ENCODE measurements around the gene DPP6. TPM values are rescaled to one million over a fixed set of nuclear protein-coding genes. Genes with fewer than 3 reads are reported as not detected.

The DPP6 gene
- total and polyA plus RNA-seq, 9 of the 15 experiments (the other 6 are each of a cell fraction or from before 2014, with no cell fraction given) = not detected

- H3K36me3 ChIP-seq (ENCODE audit: control insufficient read depth, insufficient read depth, low read length) = no peaks in the 10 kb centered on the region
- H3K9me1 ChIP-seq (ENCODE audit: control insufficient read depth, insufficient read depth, low read length) = no peaks in the 10 kb centered on the region
- H3K27ac ChIP-seq (ENCODE audit: extremely low read depth, low read depth, low read length) = no peak overlapping the region
- ChIA-PET CTCF (ENCODE audit: low intra/inter-chr PET ratio) (no interaction called here), POLR2A (interaction anchor here (0.6 to 1.0 kb wide), 2 partner anchors 16 to 22 kb away, joined by 3 to 4 read pairs; no protein-coding TSS in a partner anchor)
- in situ Hi-C loops (cut with MboI) (no loop called here), intact Hi-C loops (cut with micrococcal nuclease) (no loop called here)
- WGBS (ENCODE audit: insufficient coverage, low coverage, missing lambda C conversion rate) = 2% methylated on average over 18 of the region's 18 CpGs
- no peak for FAIRE-seq
- TF ChIP-seq CBFA2T2 (conservative IDR thresholded peaks at IDR 0.05) (0 out of 2 replicates have a peak, but pooled peaks have one; percentile 9), C11orf30 (IDR thresholded peaks at IDR 0.05; ENCODE audit: low read depth) (no peak), CBFB (CRISPR knock-in tag; IDR thresholded peaks at IDR 0.05) (no peak), SUPT5H (IDR thresholded peaks at IDR 0.05) (no peak)
- H3K9ac ChIP-seq (ENCODE audit: insufficient read depth in 1 of 2, low read depth in 2 of 2, low read length in 2 of 2) = no peak overlapping the region
- no peak overlapping the region for H3K4me3 ChIP-seq
- no peak overlapping the region for H2AFZ ChIP-seq (ENCODE audit: low read depth, low read length)
- peaks cover 64 to 67% of the 10 kb centered on the region in 2 experiments for H3K27me3 ChIP-seq (ENCODE audit: control insufficient read depth in 2 of 2, insufficient read depth in 2 of 2, low read length in 2 of 2)
- no peaks in the 10 kb centered on the region for H3K4me1 ChIP-seq (replicated peaks in 1 of 2; ENCODE audit: control insufficient read depth in 2 of 2, insufficient read depth in 2 of 2, low read length in 2 of 2)
- H3K79me2 ChIP-seq (ENCODE audit: control insufficient read depth, insufficient read depth, low read length) = no peaks in the 10 kb centered on the region
- no TSS peak for BruUV-seq (replicated peaks)
- no peak for DNase-seq (ENCODE audit: extremely low read depth in 1 of 4, low spot score in 3 of 4)
- no peak for ATAC-seq
- no peaks in the 10 kb centered on the region; the same call in 1 of the 2 replicates for H3K9me3 ChIP-seq (replicated peaks; ENCODE audit: control insufficient read depth, insufficient read depth, low read depth, low read length)
- H3K4me2 ChIP-seq (ENCODE audit: insufficient read depth, low read length) = no peak overlapping the region
- H4K20me1 ChIP-seq (replicated peaks; ENCODE audit: control insufficient read depth, insufficient read depth, low read length) = no peaks in the 10 kb centered on the region; the same call in 1 of the 2 replicates
Measured at GRCh38 chr7:154841731-154842331, 789.6 kb downstream of the DPP6 start.

- FAIRE-seq (no peak), ATAC-seq (no peak), DNase-seq (ENCODE audit: extremely low read depth in 1 of 4, low spot score in 3 of 4) (no peak)
- Histone ChIP-seq H3K9me1 (ENCODE audit: control insufficient read depth, insufficient read depth, low read length) (no peaks in the 10 kb centered on the region), H3K9ac (ENCODE audit: insufficient read depth in 1 of 2, low read depth in 2 of 2, low read length in 2 of 2) (no peak overlapping the region), H3K4me1 (replicated peaks in 1 of 2; ENCODE audit: control insufficient read depth in 2 of 2, insufficient read depth in 2 of 2, low read length in 2 of 2) (no peaks in the 10 kb centered on the region), H3K9me3 (replicated peaks; ENCODE audit: control insufficient read depth, insufficient read depth, low read depth, low read length) (no peaks in the 10 kb centered on the region), H4K20me1 (replicated peaks; ENCODE audit: control insufficient read depth, insufficient read depth, low read length) (no peaks in the 10 kb centered on the region; the same call in 1 of the 2 replicates), H3K27me3 (ENCODE audit: control insufficient read depth in 2 of 2, insufficient read depth in 2 of 2, low read length in 2 of 2) (peaks cover 57 to 69% of the 10 kb centered on the region in 2 experiments), H3K27ac (ENCODE audit: extremely low read depth, low read depth, low read length) (no peak overlapping the region), H3K4me3 (no peak overlapping the region), H3K4me2 (ENCODE audit: insufficient read depth, low read length) (no peak overlapping the region), H3K36me3 (ENCODE audit: control insufficient read depth, insufficient read depth, low read length) (no peaks in the 10 kb centered on the region), H2AFZ (ENCODE audit: low read depth, low read length) (no peak overlapping the region), H3K79me2 (ENCODE audit: control insufficient read depth, insufficient read depth, low read length) (no peaks in the 10 kb centered on the region)
- TF ChIP-seq HNRNPL (IDR thresholded peaks at IDR 0.05; ENCODE audit: low read depth, low read length) (no peak), NR2C1 (IDR thresholded peaks at IDR 0.05) (no peak), NR2C1 (tag; IDR thresholded peaks at IDR 0.05) (no peak), ARID1B (IDR thresholded peaks at IDR 0.05) (no peak), OTX1 (CRISPR knock-in tag; IDR thresholded peaks at IDR 0.05) (no peak), NONO (IDR thresholded peaks at IDR 0.05; ENCODE audit: low read depth in 2 of 2, low read length in 1 of 2) (no peak), MXI1 (IDR thresholded peaks at IDR 0.05; ENCODE audit: low read depth, low read length) (no peak), ZNF282 (CRISPR knock-in tag; IDR thresholded peaks at IDR 0.05) (no peak), THRB (CRISPR knock-in tag; conservative IDR thresholded peaks at IDR 0.05) (no peak)
- intact Hi-C loops (cut with micrococcal nuclease) = no loop called here
- BruUV-seq (replicated peaks) = no TSS peak
- 2% methylated on average over 6 of the region's 6 CpGs for WGBS (ENCODE audit: insufficient coverage, low coverage, missing lambda C conversion rate)
- ChIA-PET POLR2A (interaction anchor here (1.0 kb wide), 1 partner anchor 15 kb away, joined by 4 read pairs; no protein-coding TSS in a partner anchor), CTCF (ENCODE audit: low intra/inter-chr PET ratio) (no interaction called here)
- in situ Hi-C loops (cut with MboI) = no loop called here
Measured at GRCh38 chr7:154842591-154842990, 790.4 kb downstream of the DPP6 start.
